ENCODE measurements around the gene UBE3B.
A peak's percentile ranks its signal among the peaks of the same experiment; 100 is the strongest.

The UBE3B gene

DNA sequence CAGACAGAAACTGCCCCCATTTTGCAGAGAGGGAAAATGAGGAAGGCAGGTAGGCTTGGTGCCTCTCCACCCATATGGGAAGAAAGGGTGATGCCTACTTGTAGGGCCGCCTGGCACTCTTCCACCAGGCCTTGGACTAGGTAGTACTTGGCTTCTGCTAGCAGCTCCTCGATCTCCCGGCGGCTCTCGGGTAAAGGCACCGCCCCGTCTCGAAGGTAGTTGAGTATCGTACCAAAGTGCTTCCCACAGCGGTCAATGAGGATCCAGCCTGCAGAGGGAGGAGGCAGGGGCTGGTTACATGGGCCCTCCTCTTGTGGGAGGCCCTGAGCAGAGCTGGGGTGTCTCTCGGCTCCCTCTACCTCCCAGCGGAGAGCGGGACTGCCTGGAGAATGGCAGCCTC lies 16.9 kb upstream of the UBE3B start (continued):
- TF ChIP-seq, protein P1, sequence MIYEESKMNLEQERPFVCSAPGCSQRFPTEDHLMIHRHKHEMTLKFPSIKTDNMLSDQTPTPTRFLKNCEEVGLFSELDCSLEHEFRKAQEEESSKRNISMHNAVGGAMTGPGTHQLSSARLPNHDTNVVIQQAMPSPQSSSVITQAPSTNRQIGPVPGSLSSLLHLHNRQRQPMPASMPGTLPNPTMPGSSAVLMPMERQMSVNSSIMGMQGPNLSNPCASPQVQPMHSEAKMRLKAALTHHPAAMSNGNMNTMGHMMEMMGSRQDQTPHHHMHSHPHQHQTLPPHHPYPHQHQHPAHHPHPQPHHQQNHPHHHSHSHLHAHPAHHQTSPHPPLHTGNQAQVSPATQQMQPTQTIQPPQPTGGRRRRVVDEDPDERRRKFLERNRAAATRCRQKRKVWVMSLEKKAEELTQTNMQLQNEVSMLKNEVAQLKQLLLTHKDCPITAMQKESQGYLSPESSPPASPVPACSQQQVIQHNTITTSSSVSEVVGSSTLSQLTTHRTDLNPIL (CRISPR knock-in tag; IDR thresholded peaks at IDR 0.05; ENCODE audit: low read depth): no peak

DNA sequence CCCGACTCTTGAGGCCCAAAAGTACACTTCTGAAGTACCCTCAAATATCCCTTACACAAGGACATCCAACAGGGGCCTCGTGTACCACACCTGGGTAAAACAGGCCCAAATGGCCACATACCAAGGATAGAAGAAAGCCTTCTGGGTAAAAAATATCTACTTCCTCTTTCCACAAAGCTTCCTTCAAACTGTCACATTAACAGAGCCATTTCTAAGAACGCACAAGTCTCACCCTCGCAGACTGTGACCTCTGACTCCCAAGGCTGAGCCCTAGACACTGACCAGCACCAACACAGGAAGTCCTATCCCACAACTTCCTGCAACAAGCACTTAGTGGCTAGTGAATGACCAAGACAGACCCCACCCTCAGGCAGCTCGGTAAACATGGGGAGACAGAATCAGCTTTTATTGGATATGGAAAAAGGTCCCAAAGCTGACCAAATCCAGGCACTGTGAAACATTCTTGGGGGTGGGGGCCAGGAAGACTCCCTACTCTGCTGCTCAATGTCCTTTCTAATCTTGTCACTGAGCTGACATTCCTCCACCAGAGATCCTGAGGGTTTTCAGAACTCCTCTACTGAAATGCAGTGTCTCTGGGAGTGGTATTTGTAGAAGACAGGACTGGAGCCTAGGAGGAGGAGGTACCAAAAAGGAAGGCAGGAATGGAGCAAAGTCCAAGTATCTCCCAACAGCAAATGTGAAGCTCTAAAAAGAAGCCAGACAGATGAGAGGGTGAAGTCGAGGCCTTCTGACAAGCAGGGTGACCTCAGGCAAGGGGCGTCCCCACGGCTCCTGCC lies 16.2 kb upstream of the UBE3B start:
- TF ChIP-seq ARNTL (CRISPR knock-in tag; IDR thresholded peaks at IDR 0.05; ENCODE audit: borderline replicate concordance, low read depth) (no peak), ZC3H10 (CRISPR knock-in tag; IDR thresholded peaks at IDR 0.05) (no peak), SNAI2 (CRISPR knock-in tag; IDR thresholded peaks at IDR 0.05) (no peak), GLIS3 (CRISPR knock-in tag; IDR thresholded peaks at IDR 0.05) (no peak), BACH2 (CRISPR knock-in tag; IDR thresholded peaks at IDR 0.05; ENCODE audit: borderline replicate concordance) (no peak), RARB (CRISPR knock-in tag; IDR thresholded peaks at IDR 0.05) (no peak)
- no peak for ATAC-seq

DNA sequence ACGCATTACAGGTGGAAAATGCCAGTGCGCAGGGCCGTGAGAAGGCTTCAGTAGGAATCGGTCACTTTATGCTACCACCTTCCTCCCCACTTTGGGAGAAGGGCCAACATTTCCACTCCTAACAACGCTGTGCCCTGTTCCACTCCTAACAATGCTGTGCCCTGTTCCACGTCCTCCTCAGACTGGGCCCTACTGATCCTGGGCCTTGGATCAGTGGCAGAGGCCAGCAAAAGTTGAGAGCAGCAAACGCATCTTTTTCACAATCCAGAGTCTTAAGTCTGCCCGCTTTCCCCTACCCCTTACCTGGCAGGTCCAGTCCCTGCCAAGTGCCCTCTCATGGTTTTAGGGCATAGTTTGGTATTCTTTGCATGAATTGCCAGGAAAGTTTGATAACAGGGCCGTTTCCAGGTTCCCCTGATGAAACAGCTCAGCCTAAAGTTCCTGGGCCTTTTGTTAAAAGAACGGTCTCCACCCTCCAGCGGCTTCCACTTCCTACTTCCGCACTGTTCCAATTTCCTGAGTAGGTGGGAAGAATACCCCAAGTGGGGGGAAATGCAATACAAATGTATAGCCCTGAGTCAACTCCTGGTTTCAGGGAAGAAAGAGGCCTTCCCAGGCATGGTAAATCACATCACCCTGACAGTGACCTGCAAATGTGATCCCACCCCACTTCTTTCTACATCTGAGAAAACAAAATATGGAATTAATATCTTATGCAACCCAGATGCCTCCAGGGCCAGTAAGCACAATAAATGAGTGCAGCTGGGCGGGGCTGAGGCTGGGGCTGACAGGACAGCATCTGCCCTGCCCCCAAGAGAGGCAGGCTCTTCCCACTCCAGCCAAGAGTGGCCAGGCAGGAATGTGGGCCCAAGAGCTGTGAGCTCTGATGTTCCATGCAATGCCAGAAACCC lies 15.3 kb upstream of the UBE3B start:
- ATAC-seq: peak; percentile 91
- peak; percentile 43; the same call in 1 of the 2 replicates for TF ChIP-seq ZC3H10 (CRISPR knock-in tag; IDR thresholded peaks at IDR 0.05)
- TF ChIP-seq ZNF8 (CRISPR knock-in tag; IDR thresholded peaks at IDR 0.05): 0 out of 2 replicates have a peak, but pooled peaks have one; percentile 11
- TF ChIP-seq TCF4 (CRISPR knock-in tag; IDR thresholded peaks at IDR 0.05; ENCODE audit: borderline replicate concordance): peak; percentile 50; the same call in 1 of the 2 replicates
- TF ChIP-seq ISL1 (CRISPR knock-in tag; IDR thresholded peaks at IDR 0.05): peak; percentile 52
- TF ChIP-seq CSDC2 (CRISPR knock-in tag; IDR thresholded peaks at IDR 0.05): no peak
- TF ChIP-seq ZNF565 (CRISPR knock-in tag; conservative IDR thresholded peaks at IDR 0.05; ENCODE audit: low read depth): no peak

DNA sequence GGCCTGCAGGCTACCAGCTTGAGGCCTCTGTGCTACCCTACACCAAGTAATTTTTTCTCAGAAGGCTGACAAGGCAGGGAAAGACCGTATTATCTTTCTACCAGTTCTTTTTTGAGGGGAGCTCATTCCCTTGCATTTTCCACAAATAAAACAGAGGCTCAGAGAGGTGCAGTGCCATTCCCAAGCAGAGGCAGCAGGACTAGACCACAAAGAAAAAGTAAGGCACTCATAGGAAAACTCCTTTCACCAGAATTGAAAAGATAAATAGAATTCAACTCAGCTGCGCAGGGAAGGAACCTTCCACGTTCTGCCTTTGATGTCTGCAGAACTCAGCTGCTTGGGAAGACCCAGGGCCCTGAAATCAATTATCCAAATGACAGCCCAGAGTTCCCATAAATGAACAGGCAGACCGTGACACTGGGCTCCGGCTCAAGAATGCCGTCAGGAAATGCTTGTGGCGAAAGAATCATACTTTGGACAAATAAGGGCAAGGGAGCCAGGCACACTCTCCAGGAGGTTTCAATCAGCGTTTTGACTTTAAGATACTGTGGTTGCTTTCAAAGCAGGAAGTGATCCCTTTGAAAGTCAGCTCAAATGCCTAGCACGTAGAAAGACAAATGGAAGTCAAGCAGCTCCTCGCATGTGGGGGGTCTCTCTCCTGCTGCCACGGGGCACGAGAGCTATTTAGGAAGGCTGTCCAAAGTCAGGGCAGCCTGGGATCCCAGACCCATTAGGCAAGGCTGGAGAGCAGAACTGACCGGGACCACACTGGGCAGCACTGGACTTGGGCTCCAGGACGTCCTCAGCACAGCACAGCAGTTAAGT lies 14.4 kb upstream of the UBE3B start:
- TF ChIP-seq, protein P2, sequence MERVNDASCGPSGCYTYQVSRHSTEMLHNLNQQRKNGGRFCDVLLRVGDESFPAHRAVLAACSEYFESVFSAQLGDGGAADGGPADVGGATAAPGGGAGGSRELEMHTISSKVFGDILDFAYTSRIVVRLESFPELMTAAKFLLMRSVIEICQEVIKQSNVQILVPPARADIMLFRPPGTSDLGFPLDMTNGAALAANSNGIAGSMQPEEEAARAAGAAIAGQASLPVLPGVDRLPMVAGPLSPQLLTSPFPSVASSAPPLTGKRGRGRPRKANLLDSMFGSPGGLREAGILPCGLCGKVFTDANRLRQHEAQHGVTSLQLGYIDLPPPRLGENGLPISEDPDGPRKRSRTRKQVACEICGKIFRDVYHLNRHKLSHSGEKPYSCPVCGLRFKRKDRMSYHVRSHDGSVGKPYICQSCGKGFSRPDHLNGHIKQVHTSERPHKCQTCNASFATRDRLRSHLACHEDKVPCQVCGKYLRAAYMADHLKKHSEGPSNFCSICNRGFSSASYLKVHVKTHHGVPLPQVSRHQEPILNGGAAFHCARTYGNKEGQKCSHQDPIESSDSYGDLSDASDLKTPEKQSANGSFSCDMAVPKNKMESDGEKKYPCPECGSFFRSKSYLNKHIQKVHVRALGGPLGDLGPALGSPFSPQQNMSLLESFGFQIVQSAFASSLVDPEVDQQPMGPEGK (CRISPR knock-in tag; IDR thresholded peaks at IDR 0.05; ENCODE audit: borderline replicate concordance): peak; percentile 33; the same call in 1 of the 2 replicates
- TF ChIP-seq GLIS3 (CRISPR knock-in tag; IDR thresholded peaks at IDR 0.05) (no peak), ZC3H10 (CRISPR knock-in tag; IDR thresholded peaks at IDR 0.05) (peak; percentile 33; the same call in 1 of the 2 replicates), TOX (CRISPR knock-in tag; IDR thresholded peaks at IDR 0.05; ENCODE audit: borderline replicate concordance) (peak; percentile 73), ISL1 (CRISPR knock-in tag; IDR thresholded peaks at IDR 0.05) (peak; percentile 76), SNAI2 (CRISPR knock-in tag; IDR thresholded peaks at IDR 0.05) (no peak)
- ATAC-seq: peak; percentile 84

DNA sequence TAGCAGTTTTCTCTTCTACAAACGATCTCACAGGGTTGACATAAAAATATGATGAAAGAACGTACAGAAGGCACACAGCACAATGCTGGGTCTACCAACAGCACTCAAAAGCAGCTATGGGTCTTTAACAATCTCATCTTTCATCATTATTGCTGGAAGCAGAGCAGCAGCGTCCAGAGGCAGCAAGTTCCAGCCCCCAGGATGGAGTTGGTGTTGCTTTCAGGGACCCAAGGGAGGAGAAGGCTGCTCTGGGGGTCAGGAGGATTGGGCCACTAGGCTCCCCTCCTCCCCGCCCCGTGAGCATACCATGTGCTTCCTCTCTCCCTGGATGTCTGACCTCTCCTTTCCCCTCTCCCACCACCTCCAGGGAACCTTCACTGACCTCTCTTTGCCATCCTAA lies 13.7 kb upstream of the UBE3B start:
- ATAC-seq: peak; percentile 0; the same call in 2 of the 3 replicates
- TF ChIP-seq, protein P3, sequence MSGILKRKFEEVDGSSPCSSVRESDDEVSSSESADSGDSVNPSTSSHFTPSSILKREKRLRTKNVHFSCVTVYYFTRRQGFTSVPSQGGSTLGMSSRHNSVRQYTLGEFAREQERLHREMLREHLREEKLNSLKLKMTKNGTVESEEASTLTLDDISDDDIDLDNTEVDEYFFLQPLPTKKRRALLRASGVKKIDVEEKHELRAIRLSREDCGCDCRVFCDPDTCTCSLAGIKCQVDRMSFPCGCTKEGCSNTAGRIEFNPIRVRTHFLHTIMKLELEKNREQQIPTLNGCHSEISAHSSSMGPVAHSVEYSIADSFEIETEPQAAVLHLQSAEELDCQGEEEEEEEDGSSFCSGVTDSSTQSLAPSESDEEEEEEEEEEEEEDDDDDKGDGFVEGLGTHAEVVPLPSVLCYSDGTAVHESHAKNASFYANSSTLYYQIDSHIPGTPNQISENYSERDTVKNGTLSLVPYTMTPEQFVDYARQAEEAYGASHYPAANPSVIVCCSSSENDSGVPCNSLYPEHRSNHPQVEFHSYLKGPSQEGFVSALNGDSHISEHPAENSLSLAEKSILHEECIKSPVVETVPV (CRISPR knock-in tag; IDR thresholded peaks at IDR 0.05): no peak
- TF ChIP-seq RARB (CRISPR knock-in tag; IDR thresholded peaks at IDR 0.05) (no peak), SNAI2 (CRISPR knock-in tag; IDR thresholded peaks at IDR 0.05) (no peak), ZC3H10 (CRISPR knock-in tag; IDR thresholded peaks at IDR 0.05) (peak; percentile 32; the same call in 1 of the 2 replicates), ZNF8 (CRISPR knock-in tag; IDR thresholded peaks at IDR 0.05) (no peak), CSDC2 (CRISPR knock-in tag; IDR thresholded peaks at IDR 0.05) (no peak; the same call in 1 of the 2 replicates), ZNF565 (CRISPR knock-in tag; conservative IDR thresholded peaks at IDR 0.05; ENCODE audit: low read depth) (no peak), TCF4 (CRISPR knock-in tag; IDR thresholded peaks at IDR 0.05; ENCODE audit: borderline replicate concordance) (no peak)

All from SK-N-SH treated with all-trans-retinoic acid at 6 μM for 48 hours (cell line).